ENCODE data around the gene SRRM3.
"Not testable (repeated sequence)": the region's sequence is repeated elsewhere in the genome, so short reads cannot be mapped to it uniquely, and the experiment has no call there.

Gene SRRM3

DNA sequence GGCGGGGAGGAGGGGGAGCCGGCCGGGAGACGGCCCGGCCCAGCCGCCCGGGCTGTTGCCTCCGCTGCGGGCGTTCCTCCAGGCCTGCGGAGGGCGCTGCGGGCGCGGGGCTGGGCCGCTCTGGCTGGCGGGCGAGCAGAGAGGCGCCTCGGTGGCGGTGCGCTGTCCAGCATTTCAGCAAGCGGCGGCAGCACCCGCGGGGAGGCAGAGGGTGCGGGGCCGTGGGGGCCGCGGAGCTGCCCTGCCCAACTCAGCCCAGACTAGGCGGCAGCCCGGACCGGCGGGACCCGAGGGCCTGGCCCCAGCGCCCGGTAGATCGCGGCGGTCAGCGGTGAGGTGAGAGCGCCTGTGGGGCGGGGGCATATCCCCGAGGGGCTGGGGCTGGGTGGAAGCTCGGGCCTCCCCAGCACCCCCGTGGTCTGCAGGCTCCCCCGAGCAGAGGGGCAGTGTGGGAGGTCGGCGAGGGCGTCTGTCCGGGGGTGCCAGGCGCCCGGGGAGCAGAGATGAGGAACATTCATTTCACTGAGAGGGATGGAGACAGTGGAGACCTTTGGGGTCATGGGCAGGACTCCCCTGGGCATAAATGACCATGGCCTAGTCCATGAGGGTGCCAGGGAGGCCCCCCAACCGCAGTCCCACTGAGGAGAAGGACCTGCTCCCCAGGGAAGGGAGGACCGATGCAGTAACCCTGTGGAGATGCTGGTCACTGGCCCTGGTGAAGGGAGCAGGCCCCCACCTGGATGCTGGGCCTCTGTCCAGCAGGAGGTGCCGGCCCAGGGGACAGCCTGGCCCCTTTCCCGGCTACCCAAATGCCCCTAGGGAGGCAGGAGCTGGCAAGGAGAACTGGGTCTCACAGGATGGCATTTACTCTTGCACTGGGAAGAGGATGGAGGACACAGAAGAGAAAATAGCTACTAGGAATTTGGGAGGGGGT, at the start of gene SRRM3:
TSS of gene SRRM3 (plus strand) at position 165 of the 934 bp plus-strand sequence. CDS start 33,171 bp downstream, outside the sequence.
- no peak within 1 kb of the TSS for H3K27ac Mint-ChIP-seq

DNA sequence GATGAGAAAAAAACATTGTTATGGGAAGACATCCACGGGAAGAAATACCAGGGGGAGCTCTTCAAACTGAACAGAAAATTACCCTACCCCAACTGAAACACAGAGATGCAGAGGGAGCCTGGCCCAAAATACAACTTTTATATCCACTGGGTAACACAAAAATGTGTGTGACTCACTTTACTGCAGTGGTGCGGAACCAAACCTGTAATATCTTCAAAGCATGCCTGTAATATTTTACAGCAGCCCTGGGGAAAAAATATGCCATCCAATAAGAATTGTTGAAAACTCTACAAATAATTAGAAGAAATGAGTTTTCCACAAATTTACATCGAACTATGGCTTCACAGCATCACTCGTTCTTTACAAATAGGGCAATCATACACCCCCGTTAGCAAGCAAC, 49.8 kb upstream of the SRRM3 start:
- Mint-ChIP-seq H3K9me3 (no peaks in the 10 kb centered on the region), H3K27me3 (no peaks in the 10 kb centered on the region), H3K4me3 (no peak overlapping the region), H3K4me1 (peaks cover 39% of the 10 kb centered on the region), H3K36me3 (no peaks in the 10 kb centered on the region), H3K27ac (no peak overlapping the region)

More for the DNA sequence above, at the start of gene SRRM3:
- H3K27me3 Mint-ChIP-seq: peaks cover 14% of the 10 kb centered on the region
- H3K36me3 Mint-ChIP-seq: peaks cover 2% of the 10 kb centered on the region
- H3K4me3 Mint-ChIP-seq: no peak within 1 kb of the TSS
- no peaks in the 10 kb centered on the region for H3K4me1 Mint-ChIP-seq
- no peaks in the 10 kb centered on the region for H3K9me3 Mint-ChIP-seq

DNA sequence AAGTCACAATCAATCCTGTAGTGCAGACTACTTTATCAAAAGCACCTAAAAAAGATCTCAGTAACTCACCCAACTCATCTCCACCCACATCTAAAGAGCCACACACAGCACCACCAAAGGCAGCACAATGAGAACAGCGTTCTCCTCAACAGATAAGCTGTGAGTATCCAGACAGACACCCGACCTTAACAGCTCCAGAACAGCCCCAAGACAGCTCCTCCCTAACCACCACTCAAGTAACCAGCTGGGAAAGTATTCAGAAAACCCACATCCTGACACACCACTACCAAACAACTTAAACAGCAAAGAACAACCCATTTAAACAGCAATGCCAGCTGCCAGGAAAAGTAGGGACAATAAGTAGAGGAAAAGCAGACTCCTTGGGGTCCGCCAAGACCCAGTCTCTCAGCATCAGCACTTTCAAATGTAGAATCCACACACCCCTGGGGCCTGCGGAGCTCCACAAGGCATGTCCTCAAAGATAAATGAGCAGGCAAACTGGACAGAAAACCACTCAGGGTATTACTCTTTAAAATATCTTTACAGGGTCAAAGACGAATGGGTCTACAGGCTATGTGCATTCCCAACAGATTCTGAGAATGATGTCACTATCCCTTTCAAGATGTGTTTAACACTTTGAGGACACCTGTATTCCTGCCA, 48.0 kb upstream of the SRRM3 start:
- H3K36me3 Mint-ChIP-seq, H3K27me3 Mint-ChIP-seq, H3K9me3 Mint-ChIP-seq: not testable (repeated sequence)
- H3K4me1 Mint-ChIP-seq: peaks cover 39% of the 10 kb centered on the region
- H3K27ac Mint-ChIP-seq: peak overlapping the region; percentile 84
- peak overlapping the region; percentile 13 for H3K4me3 Mint-ChIP-seq

- Mint-ChIP-seq H3K4me1 (peaks cover 34% of the 10 kb centered on the region), H3K9me3 (no peaks in the 10 kb centered on the region), H3K27me3 (no peaks in the 10 kb centered on the region), H3K36me3 (no peaks in the 10 kb centered on the region), H3K4me3 (no peak overlapping the region), H3K27ac (no peak overlapping the region)
These were observed 45.8 kb upstream of the SRRM3 start for GRCh38 chr7:76155938-76156337.

- H3K36me3 Mint-ChIP-seq, H3K27me3 Mint-ChIP-seq, H3K4me3 Mint-ChIP-seq, H3K27ac Mint-ChIP-seq, H3K9me3 Mint-ChIP-seq: not testable (repeated sequence)
- H3K4me1 Mint-ChIP-seq: peaks cover 23% of the 10 kb centered on the region
These were observed 44.6 kb upstream of the SRRM3 start for GRCh38 chr7:76156992-76157685.

- not testable (repeated sequence) for H3K4me3 Mint-ChIP-seq, H3K9me3 Mint-ChIP-seq, H3K27me3 Mint-ChIP-seq, H3K27ac Mint-ChIP-seq, H3K36me3 Mint-ChIP-seq
- H3K4me1 Mint-ChIP-seq: peaks cover 11% of the 10 kb centered on the region
These were observed 43.3 kb upstream of the SRRM3 start for GRCh38 chr7:76158416-76158815.

GRCh38 chr7:76162416-76163170, 39.1 kb upstream of the SRRM3 start:
- H3K9me3 Mint-ChIP-seq, H3K4me1 Mint-ChIP-seq, H3K27me3 Mint-ChIP-seq, H3K4me3 Mint-ChIP-seq, H3K36me3 Mint-ChIP-seq, H3K27ac Mint-ChIP-seq: not testable (repeated sequence)

DNA sequence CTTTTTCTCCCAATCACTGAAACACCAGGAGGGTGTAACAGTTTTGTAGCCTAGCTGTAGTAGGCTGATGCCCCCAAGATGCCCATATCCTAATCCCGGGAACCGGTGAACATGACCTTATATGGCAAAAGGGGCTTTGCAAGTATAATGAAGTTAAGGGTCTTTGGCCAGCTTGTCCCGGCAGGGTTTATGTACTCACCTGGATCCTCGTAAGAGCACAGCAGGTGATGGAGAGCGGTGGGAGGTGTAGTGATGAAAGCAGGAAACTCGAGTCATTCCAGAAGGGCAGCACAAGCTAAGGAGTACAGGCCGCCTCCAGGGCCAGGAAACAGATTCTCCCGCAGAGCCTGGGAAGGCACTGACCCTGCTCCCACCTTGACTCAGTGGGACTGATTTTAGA, 37.9 kb upstream of the SRRM3 start:
- H3K27ac Mint-ChIP-seq: peak overlapping the region; percentile 27
- H3K4me3 Mint-ChIP-seq, H3K4me1 Mint-ChIP-seq, H3K9me3 Mint-ChIP-seq, H3K27me3 Mint-ChIP-seq, H3K36me3 Mint-ChIP-seq: not testable (repeated sequence)

- no peak overlapping the region for H3K4me3 Mint-ChIP-seq
- H3K4me1 Mint-ChIP-seq: peaks cover 9% of the 10 kb centered on the region
- no peaks in the 10 kb centered on the region for H3K36me3 Mint-ChIP-seq
- H3K27ac Mint-ChIP-seq: peak overlapping the region; percentile 77
- H3K27me3 Mint-ChIP-seq: no peaks in the 10 kb centered on the region
- no peaks in the 10 kb centered on the region for H3K9me3 Mint-ChIP-seq
These were observed 36.4 kb upstream of the SRRM3 start for GRCh38 chr7:76165106-76165972.

GRCh38 chr7:76165973-76166403, 35.7 kb upstream of the SRRM3 start:
- Mint-ChIP-seq H3K27me3 (no peaks in the 10 kb centered on the region), H3K4me1 (peaks cover 9% of the 10 kb centered on the region), H3K4me3 (peak overlapping the region; percentile 86), H3K36me3 (no peaks in the 10 kb centered on the region), H3K27ac (peak overlapping the region; percentile 80), H3K9me3 (no peaks in the 10 kb centered on the region)

DNA sequence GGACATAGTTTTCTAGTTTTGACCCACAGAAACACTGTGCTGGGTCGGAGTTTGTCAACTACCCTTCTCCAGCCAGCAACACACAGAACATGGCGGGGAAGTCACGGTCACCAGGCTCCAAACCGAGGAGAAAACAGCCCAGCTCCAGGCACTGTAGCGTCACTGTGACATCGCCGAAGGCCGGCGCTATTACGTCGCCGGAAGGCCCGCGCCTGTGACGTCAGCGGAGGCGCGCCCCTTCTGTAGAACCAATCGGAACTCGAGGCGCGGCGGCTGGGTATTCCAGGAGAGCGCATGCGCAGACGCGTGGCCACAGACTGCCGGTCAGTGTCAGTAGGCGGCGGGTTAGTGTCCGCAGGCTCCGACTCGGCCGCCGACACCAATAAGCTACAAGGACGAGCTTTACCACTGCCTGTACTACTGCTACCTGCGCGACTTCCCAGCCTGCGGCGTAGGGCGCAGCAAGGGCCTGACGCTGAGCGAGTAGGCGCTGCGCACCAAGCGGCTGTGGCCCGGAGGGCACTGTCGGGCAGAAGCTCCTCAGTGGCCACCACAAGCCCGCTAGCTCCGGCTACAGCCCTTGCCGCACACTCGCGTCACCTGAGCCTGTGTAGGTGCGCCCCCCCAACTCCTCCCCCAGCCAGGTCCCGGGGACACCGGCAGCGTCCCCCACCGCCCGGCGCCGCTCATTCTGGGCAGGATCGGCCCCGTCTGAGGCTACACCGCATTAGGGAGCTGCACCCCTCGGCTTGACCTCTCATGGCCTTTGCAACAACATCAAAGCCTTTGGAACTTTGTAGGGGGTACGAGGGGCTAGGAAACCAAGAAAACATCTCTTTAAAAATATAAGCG, 35.1 kb upstream of the SRRM3 start:
- Mint-ChIP-seq H3K4me1 (peaks cover 9% of the 10 kb centered on the region), H3K27ac (peak overlapping the region; percentile 80), H3K36me3 (no peaks in the 10 kb centered on the region), H3K27me3 (no peaks in the 10 kb centered on the region), H3K9me3 (no peaks in the 10 kb centered on the region), H3K4me3 (peak overlapping the region; percentile 86)

- H3K27ac Mint-ChIP-seq: no peak overlapping the region
- no peaks in the 10 kb centered on the region for H3K9me3 Mint-ChIP-seq
- H3K4me1 Mint-ChIP-seq: peaks cover 8% of the 10 kb centered on the region
- H3K4me3 Mint-ChIP-seq: no peak overlapping the region
- H3K27me3 Mint-ChIP-seq: no peaks in the 10 kb centered on the region
- H3K36me3 Mint-ChIP-seq: no peaks in the 10 kb centered on the region
These were observed 28.0 kb upstream of the SRRM3 start for GRCh38 chr7:76173566-76174205.

DNA sequence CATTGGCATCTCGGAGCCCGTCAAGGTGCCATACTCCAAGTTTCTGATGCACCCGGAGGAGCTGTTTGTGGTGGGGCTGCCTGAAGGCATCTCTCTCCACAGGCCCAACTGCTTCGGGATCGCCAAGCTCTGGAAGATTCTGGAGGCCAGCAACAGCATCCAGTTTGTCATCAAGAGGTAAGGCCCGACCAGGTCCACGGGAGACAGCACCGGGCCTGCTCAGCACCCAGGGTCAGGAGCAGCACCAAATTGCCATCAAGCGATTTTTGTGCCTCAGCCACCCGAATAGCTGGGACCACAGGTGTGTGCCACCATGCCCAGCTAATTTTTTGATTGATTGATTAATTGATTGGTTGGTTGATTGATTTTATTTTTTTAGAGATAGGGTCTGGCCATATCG, 24.7 kb upstream of the SRRM3 start:
- not testable (repeated sequence) for H3K9me3 Mint-ChIP-seq, H3K27ac Mint-ChIP-seq, H3K36me3 Mint-ChIP-seq

More for the DNA sequence above, 24.7 kb upstream of the SRRM3 start:
- not testable (repeated sequence) for H3K4me1 Mint-ChIP-seq, H3K27me3 Mint-ChIP-seq, H3K4me3 Mint-ChIP-seq

All from activated naive CD4-positive, alpha-beta T cell treated with anti-CD3 and anti-CD28 coated beads, Interleukin-2, amount 50 U/mL, for 24 hours (primary cell).